Stimulated activated CD8-positive, alpha-beta memory T cell treated with anti-CD3 and anti-CD28 coated beads, Interleukin-4, amount 100 ng/mL, for 1 hour (primary cell): ENCODE measurements around the gene FARS2.

Experiments
- DNase-seq, 2 donors: peaks; one replicate each; pipeline ENCODE4 v3.0.0-alpha.2; 2020; ENCODE audit warnings: low read depth in 2 of 2, low spot score in 1 of 2

FARS2 gene

GRCh38 chr6:5525209-5525608, 263.9 kb downstream of the FARS2 start:
- DNase-seq, result no peak

- no peak for DNase-seq
These were observed 267.7 kb downstream of the FARS2 start for GRCh38 chr6:5529015-5529414.

DNA sequence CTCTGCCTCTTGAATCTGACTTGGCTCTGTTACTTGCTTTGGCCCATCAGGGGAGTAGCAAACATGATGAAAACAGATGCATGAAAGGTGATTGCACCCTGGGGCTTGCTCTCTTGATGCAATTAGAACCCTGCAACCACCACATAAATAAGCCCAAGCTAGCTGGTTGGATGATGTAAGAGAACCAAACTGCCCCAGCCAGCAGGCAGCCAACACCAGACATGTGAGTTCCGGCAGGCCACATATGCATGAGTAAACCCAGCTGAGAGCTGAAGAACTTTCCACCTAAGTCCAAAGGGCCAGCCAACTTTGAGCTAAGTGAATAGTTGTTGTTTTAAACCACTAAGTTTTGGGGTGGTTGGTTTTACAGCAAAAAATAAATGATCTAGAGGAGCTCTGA, 268.4 kb downstream of the FARS2 start:
- no peak for DNase-seq

DNA sequence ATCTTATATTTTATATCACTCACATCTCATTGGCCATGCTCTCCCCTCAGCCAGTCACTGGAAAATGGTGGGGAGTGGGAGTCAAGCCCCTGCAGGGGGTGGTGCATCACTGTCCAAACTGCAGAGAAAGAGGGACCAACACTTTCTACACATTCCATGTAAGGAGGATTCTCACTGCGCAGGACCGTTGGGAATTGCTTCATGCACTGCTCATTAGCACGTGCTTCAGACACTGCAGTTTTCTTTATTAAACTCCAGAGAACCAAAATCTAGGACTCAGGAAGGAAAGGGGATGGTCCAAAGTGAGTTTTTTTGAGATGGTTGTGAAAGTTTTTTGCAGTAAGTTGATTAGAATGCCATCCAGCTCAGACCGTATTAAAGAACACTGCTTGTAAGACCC, 269.8 kb downstream of the FARS2 start:
- no peak for DNase-seq

DNA sequence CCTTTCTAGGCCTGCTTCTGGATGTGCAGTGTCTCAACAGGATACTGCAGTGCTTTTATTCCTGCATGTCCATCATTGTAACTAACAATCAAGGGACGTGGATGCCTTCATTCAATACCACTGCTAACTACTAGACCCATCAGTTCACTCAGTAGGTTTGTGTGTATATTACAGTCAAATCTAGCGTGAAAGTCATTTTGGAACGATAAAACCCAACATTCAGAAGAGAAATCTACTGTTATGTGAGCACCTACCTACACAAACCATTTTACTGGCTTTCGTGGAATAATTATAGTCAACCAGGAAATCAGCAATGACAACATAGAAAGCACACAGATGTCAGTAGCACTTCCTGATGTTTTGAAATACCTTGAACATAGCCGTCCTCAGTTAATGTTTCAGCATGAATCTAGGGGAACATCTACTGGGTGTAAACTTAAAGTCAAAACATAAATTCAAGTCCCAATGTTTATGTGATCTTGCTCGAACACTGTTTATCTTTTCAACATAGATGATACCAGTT, 270.6 kb downstream of the FARS2 start:
- no peak for DNase-seq

DNA sequence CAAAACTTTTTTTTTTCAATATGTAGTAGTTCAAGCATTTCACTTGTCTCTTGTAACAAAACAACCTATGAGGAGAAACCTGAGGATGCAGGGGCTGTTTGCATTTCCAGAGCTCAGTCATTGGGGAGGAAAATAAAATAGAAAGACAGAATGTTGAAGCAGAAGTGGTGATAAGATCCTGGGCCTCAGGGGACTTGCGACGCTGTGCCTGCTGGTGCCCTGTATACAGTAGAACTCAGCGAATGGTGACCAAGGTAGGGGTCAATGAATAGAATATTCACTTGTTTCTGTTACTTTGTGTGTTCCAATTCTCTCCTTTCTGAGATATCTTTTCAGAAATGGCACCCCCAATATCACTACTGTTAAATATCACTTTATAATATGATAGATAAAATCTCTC, 271.6 kb downstream of the FARS2 start:
- DNase-seq, result no peak

GRCh38 chr6:5534643-5535042, 273.3 kb downstream of the FARS2 start:
- DNase-seq, result no peak

DNA sequence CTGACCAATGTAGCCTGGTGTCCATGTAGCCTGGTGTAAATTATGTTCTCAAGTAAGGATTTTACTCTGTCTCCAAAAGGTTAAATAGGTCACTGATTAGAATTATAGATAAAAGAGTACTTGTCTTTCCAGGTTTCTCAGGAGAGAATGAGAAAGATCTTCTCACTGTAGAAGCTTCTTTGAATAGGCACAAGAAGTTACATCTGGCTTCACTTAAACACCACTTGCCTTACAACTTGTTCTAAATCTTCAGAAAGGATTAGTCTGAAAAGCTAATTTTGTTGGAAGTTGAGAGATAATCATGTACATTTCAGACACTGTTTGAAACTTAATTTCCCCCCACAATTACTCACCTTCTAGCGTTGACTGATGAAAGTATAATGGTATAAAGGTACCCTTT, 275.3 kb downstream of the FARS2 start:
- no peak for DNase-seq

- no peak for DNase-seq
These were observed 275.8 kb downstream of the FARS2 start for GRCh38 chr6:5537132-5537531.

DNA sequence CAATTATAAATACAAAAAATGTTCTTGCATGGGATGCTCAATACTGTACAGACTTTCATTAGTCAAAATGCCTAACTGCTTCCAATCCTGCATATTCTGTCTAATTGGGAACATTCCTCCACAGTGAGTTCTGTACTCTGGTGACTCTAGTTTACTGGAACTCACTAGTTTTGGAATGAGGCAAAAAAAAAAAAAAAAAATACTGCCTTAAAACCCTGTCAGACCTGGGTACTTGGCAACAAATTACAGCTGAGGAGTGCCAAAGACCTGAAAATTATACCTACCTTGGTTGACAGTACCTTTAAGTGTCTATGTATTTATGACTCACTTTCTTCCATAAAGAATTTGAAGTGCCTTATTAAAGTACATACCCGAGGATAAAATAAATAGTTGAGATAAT, 276.7 kb downstream of the FARS2 start:
- DNase-seq, result no peak

GRCh38 chr6:5540370-5540769, 279.1 kb downstream of the FARS2 start:
- DNase-seq, result no peak

- no peak for DNase-seq
These were observed 279.7 kb downstream of the FARS2 start for GRCh38 chr6:5541025-5541424.

DNA sequence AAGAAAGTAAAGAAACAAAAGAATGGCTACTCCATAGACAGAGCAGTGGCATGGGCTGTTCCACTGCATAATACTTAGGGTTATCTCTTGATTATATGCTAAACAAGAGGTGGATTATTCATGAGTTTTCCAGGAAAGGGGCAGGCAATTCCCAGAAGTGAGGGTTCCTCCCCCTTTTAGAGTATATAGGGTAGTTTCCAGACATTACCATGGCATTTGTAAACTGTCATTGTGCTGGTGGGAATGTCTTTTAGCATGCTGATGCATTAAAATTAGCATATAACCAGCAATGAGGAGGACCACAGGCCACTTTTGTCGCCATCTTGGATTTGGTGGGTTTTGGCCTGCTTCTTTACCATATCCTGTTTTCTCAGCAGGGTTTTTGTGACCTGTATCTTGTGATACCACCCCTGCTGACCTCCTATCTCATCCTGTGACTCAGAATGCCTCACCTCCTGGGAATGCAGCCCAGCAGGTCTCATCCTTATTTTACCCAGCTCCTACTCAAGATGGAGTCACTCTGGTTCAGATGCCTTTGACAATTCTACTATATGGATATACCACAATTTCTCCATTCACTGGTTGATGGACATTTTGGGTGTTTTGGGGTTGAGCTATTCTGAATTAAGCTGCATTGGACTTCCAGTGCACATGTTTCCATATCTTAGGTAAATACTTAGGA, 280.6 kb downstream of the FARS2 start:
- DNase-seq, result no peak

- no peak for DNase-seq
These were observed 286.2 kb downstream of the FARS2 start for GRCh38 chr6:5547556-5547955.

GRCh38 chr6:5550631-5551030, 289.3 kb downstream of the FARS2 start:
- no peak for DNase-seq

GRCh38 chr6:5552243-5552642, 290.9 kb downstream of the FARS2 start:
- no peak for DNase-seq

DNA sequence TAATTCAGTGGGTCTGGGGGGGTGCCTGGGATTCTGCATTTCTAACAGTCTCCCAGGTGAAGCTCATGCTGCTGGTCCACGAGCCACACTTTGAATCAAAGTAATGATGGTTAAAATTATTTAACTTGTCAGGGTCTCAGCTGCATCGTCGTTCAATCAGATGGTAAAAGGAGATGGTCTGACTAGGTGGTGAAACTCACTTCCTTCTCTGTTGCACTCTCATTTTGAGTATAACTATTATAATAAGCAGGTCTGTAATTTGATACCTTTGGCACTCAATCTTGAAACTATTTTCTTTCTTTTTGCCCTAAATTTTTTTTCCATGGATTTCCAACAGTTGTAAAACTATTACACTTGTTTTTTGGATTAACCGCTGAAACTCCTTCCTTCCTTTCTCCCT, 292.5 kb downstream of the FARS2 start:
- no peak for DNase-seq

GRCh38 chr6:5554226-5554625, 292.9 kb downstream of the FARS2 start:
- no peak for DNase-seq

DNA sequence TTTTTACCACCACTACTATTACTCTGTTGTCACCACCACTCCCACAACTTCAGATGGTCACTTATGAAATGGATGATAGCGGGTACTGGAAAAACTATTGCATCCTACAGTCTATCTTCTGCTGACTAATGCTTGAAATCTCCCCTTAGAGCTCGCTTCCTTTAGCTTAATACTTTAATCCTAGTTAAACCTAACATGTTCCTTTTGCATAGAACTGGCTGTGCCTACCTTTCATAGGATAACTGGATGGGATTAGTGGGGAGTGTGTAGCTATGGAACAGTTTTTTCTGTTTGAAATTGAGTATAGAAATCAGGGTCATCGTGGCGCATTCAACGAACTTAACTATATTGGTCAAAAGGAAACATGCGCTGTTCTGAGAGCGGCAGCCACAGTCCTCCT, 294.7 kb downstream of the FARS2 start:
- DNase-seq, result no peak

DNA sequence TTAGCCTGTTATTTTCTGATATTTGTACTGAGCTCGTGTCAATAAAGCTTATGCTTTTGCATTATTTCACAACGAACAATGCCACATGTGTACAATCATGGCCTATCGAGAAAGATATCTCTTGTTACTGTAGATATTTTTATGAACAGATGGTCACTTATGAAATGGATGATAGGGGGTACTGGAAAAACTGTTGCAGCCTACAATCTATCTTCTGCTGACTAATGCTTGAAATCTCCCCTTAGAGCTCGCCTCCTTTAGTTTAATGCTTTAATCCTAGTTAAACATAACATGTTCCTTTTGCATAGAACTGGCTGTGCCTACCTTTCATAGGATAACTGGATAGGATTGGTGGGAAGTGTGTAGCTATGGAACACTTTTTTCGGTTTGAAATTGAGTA, 296.2 kb downstream of the FARS2 start:
- no peak for DNase-seq

DNA sequence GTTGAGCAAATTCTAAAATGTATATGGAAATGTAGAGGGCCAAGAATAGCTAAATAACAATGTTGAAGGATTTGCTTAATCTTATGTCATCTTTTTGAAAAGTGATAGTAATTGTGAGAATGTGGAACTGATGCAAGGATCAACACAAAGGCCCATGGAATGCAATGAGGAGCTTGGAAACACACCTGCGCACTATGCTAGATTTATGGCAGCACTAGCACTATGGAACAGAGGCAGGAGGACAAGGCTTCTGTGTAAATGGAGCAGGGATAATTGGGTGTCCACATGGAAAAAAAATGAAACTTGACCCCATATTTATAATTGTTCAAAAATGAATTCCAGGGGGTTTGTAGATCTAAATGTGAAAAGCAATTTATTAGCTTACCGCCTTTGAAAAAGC, 298.3 kb downstream of the FARS2 start:
- no peak for DNase-seq

GRCh38 chr6:5562277-5562676, 301.0 kb downstream of the FARS2 start:
- no peak for DNase-seq

- no peak for DNase-seq
These were observed 301.8 kb downstream of the FARS2 start for GRCh38 chr6:5563086-5563485.
